Measurements from ENCODE around the gene SCN4A.
"Not testable (repeated sequence)": the region's sequence is repeated elsewhere in the genome, so short reads cannot be mapped to it uniquely, and the experiment has no call there.

SCN4A gene

GRCh38 chr17:63927464-63928171 lies 45.1 kb downstream of the SCN4A start:
- H3K36me3 ChIP-seq (ENCODE audit: control insufficient read depth in 1 of 2, insufficient read depth in 2 of 2, low read length in 2 of 2), result no peaks in the 10 kb centered on the region
- H3K9ac ChIP-seq (ENCODE audit: low read depth in 1 of 2, low read length in 2 of 2), result no peak overlapping the region
- no peaks in the 10 kb centered on the region for H3K9me3 ChIP-seq (ENCODE audit: control insufficient read depth in 1 of 2, low read length in 2 of 2)
- H3K4me3 ChIP-seq (ENCODE audit: low read depth in 1 of 2, low read length in 2 of 2), result no peak overlapping the region
- peaks cover 7 to 9% of the 10 kb centered on the region in 2 donors for H3K4me1 ChIP-seq (ENCODE audit: control insufficient read depth in 1 of 2, insufficient read depth in 2 of 2, low read length in 2 of 2)
- H3K27me3 ChIP-seq (ENCODE audit: control insufficient read depth in 1 of 2, insufficient read depth in 2 of 2, low read length in 2 of 2), result no peaks in the 10 kb centered on the region
- no peak overlapping the region for H3K27ac ChIP-seq (ENCODE audit: low read depth, low read length)

GRCh38 chr17:63926164-63926563 lies 46.6 kb downstream of the SCN4A start:
- H3K4me3 ChIP-seq (ENCODE audit: low read depth in 1 of 2, low read length in 2 of 2), result no peak overlapping the region
- H3K4me1 ChIP-seq (ENCODE audit: control insufficient read depth in 1 of 2, insufficient read depth in 2 of 2, low read length in 2 of 2), result peaks cover under 1 to 6% of the 10 kb centered on the region in 2 donors
- H3K36me3 ChIP-seq (ENCODE audit: control insufficient read depth in 1 of 2, insufficient read depth in 2 of 2, low read length in 2 of 2), result no peaks in the 10 kb centered on the region
- no peaks in the 10 kb centered on the region for H3K27me3 ChIP-seq (ENCODE audit: control insufficient read depth in 1 of 2, insufficient read depth in 2 of 2, low read length in 2 of 2)
- no peaks in the 10 kb centered on the region for H3K9me3 ChIP-seq (ENCODE audit: control insufficient read depth in 1 of 2, low read length in 2 of 2)
- no peak overlapping the region for H3K9ac ChIP-seq (ENCODE audit: low read depth in 1 of 2, low read length in 2 of 2)
- no peak overlapping the region for H3K27ac ChIP-seq (ENCODE audit: low read depth, low read length)

GRCh38 chr17:63925615-63926014 lies 47.1 kb downstream of the SCN4A start:
- H3K36me3 ChIP-seq (ENCODE audit: control insufficient read depth in 1 of 2, insufficient read depth in 2 of 2, low read length in 2 of 2), result no peaks in the 10 kb centered on the region
- H3K4me1 ChIP-seq (ENCODE audit: control insufficient read depth in 1 of 2, insufficient read depth in 2 of 2, low read length in 2 of 2), result peaks cover 0 to 1% of the 10 kb centered on the region in 2 donors
- no peak overlapping the region for H3K27ac ChIP-seq (ENCODE audit: low read depth, low read length)

GRCh38 chr17:63922402-63922801 lies 50.3 kb downstream of the SCN4A start:
- H3K36me3 ChIP-seq (ENCODE audit: control insufficient read depth in 1 of 2, insufficient read depth in 2 of 2, low read length in 2 of 2); H3K27me3 ChIP-seq (ENCODE audit: control insufficient read depth in 1 of 2, insufficient read depth in 2 of 2, low read length in 2 of 2); H3K27ac ChIP-seq (ENCODE audit: low read depth, low read length); H3K4me1 ChIP-seq (ENCODE audit: control insufficient read depth in 1 of 2, insufficient read depth in 2 of 2, low read length in 2 of 2); H3K4me3 ChIP-seq (ENCODE audit: low read depth in 1 of 2, low read length in 2 of 2); H3K9me3 ChIP-seq (ENCODE audit: control insufficient read depth in 1 of 2, low read length in 2 of 2); H3K9ac ChIP-seq (ENCODE audit: low read depth in 1 of 2, low read length in 2 of 2): not testable (repeated sequence)

More at GRCh38 chr17:63925615-63926014, 47.1 kb downstream of the SCN4A start:
- Histone ChIP-seq H3K27me3 (ENCODE audit: control insufficient read depth in 1 of 2, insufficient read depth in 2 of 2, low read length in 2 of 2) (no peaks in the 10 kb centered on the region), H3K9me3 (ENCODE audit: control insufficient read depth in 1 of 2, low read length in 2 of 2) (no peaks in the 10 kb centered on the region), H3K4me3 (ENCODE audit: low read depth in 1 of 2, low read length in 2 of 2) (no peak overlapping the region), H3K9ac (ENCODE audit: low read depth in 1 of 2, low read length in 2 of 2) (no peak overlapping the region)

- H3K36me3 ChIP-seq (ENCODE audit: control insufficient read depth in 1 of 2, insufficient read depth in 2 of 2, low read length in 2 of 2); H3K9ac ChIP-seq (ENCODE audit: low read depth in 1 of 2, low read length in 2 of 2); H3K9me3 ChIP-seq (ENCODE audit: control insufficient read depth in 1 of 2, low read length in 2 of 2); H3K4me1 ChIP-seq (ENCODE audit: control insufficient read depth in 1 of 2, insufficient read depth in 2 of 2, low read length in 2 of 2); H3K4me3 ChIP-seq (ENCODE audit: low read depth in 1 of 2, low read length in 2 of 2); H3K27me3 ChIP-seq (ENCODE audit: control insufficient read depth in 1 of 2, insufficient read depth in 2 of 2, low read length in 2 of 2); H3K27ac ChIP-seq (ENCODE audit: low read depth, low read length): not testable (repeated sequence)
Observed at GRCh38 chr17:63920779-63921178, 51.9 kb downstream of the SCN4A start.

- not testable (repeated sequence) for H3K27ac ChIP-seq (ENCODE audit: low read depth, low read length); H3K36me3 ChIP-seq (ENCODE audit: control insufficient read depth in 1 of 2, insufficient read depth in 2 of 2, low read length in 2 of 2); H3K4me1 ChIP-seq (ENCODE audit: control insufficient read depth in 1 of 2, insufficient read depth in 2 of 2, low read length in 2 of 2); H3K27me3 ChIP-seq (ENCODE audit: control insufficient read depth in 1 of 2, insufficient read depth in 2 of 2, low read length in 2 of 2); H3K4me3 ChIP-seq (ENCODE audit: low read depth in 1 of 2, low read length in 2 of 2); H3K9me3 ChIP-seq (ENCODE audit: control insufficient read depth in 1 of 2, low read length in 2 of 2); H3K9ac ChIP-seq (ENCODE audit: low read depth in 1 of 2, low read length in 2 of 2)
Observed at GRCh38 chr17:63920050-63920449, 52.7 kb downstream of the SCN4A start.

- Histone ChIP-seq H3K27ac (ENCODE audit: low read depth, low read length) (no peak overlapping the region), H3K27me3 (ENCODE audit: control insufficient read depth in 1 of 2, insufficient read depth in 2 of 2, low read length in 2 of 2) (peaks cover 0 to 5% of the 10 kb centered on the region in 2 donors), H3K4me1 (ENCODE audit: control insufficient read depth in 1 of 2, insufficient read depth in 2 of 2, low read length in 2 of 2) (no peaks in the 10 kb centered on the region), H3K9me3 (ENCODE audit: control insufficient read depth in 1 of 2, low read length in 2 of 2) (no peaks in the 10 kb centered on the region), H3K4me3 (ENCODE audit: low read depth in 1 of 2, low read length in 2 of 2) (no peak overlapping the region), H3K36me3 (ENCODE audit: control insufficient read depth in 1 of 2, insufficient read depth in 2 of 2, low read length in 2 of 2) (no peaks in the 10 kb centered on the region), H3K9ac (ENCODE audit: low read depth in 1 of 2, low read length in 2 of 2) (no peak overlapping the region)
Observed at GRCh38 chr17:63919311-63919723, 53.4 kb downstream of the SCN4A start.

GRCh38 chr17:63918789-63919305 lies 53.9 kb downstream of the SCN4A start, which contains the start of gene GH1:
Gene GH1 (minus strand): TSS chr17:63918839. CDS start chr17:63918776, 63 bp downstream.
- not testable (repeated sequence) for H3K27me3 ChIP-seq (ENCODE audit: control insufficient read depth in 1 of 2, insufficient read depth in 2 of 2, low read length in 2 of 2); H3K9ac ChIP-seq (ENCODE audit: low read depth in 1 of 2, low read length in 2 of 2)

GRCh38 chr17:63918305-63918704 lies 54.4 kb downstream of the SCN4A start:
- H3K27ac ChIP-seq (ENCODE audit: low read depth, low read length), result no peak overlapping the region
- H3K4me3 ChIP-seq (ENCODE audit: low read depth in 1 of 2, low read length in 2 of 2), result no peak overlapping the region
- H3K9me3 ChIP-seq (ENCODE audit: control insufficient read depth in 1 of 2, low read length in 2 of 2), result no peaks in the 10 kb centered on the region
- no peak overlapping the region for H3K9ac ChIP-seq (ENCODE audit: low read depth in 1 of 2, low read length in 2 of 2)
- no peaks in the 10 kb centered on the region for H3K36me3 ChIP-seq (ENCODE audit: control insufficient read depth in 1 of 2, insufficient read depth in 2 of 2, low read length in 2 of 2)
- no peaks in the 10 kb centered on the region for H3K4me1 ChIP-seq (ENCODE audit: control insufficient read depth in 1 of 2, insufficient read depth in 2 of 2, low read length in 2 of 2)
- H3K27me3 ChIP-seq (ENCODE audit: control insufficient read depth in 1 of 2, insufficient read depth in 2 of 2, low read length in 2 of 2), result peaks cover 0 to 5% of the 10 kb centered on the region in 2 donors

More at GRCh38 chr17:63918789-63919305, 53.9 kb downstream of the SCN4A start, which contains the start of gene GH1:
- H3K9me3 ChIP-seq (ENCODE audit: control insufficient read depth in 1 of 2, low read length in 2 of 2); H3K27ac ChIP-seq (ENCODE audit: low read depth, low read length); H3K4me3 ChIP-seq (ENCODE audit: low read depth in 1 of 2, low read length in 2 of 2); H3K4me1 ChIP-seq (ENCODE audit: control insufficient read depth in 1 of 2, insufficient read depth in 2 of 2, low read length in 2 of 2); H3K36me3 ChIP-seq (ENCODE audit: control insufficient read depth in 1 of 2, insufficient read depth in 2 of 2, low read length in 2 of 2): not testable (repeated sequence)

GRCh38 chr17:63917646-63918045 lies 55.1 kb downstream of the SCN4A start:
- Histone ChIP-seq H3K4me1 (ENCODE audit: control insufficient read depth in 1 of 2, insufficient read depth in 2 of 2, low read length in 2 of 2) (no peaks in the 10 kb centered on the region), H3K9ac (ENCODE audit: low read depth in 1 of 2, low read length in 2 of 2) (no peak overlapping the region), H3K36me3 (ENCODE audit: control insufficient read depth in 1 of 2, insufficient read depth in 2 of 2, low read length in 2 of 2) (no peaks in the 10 kb centered on the region), H3K9me3 (ENCODE audit: control insufficient read depth in 1 of 2, low read length in 2 of 2) (no peaks in the 10 kb centered on the region), H3K27me3 (ENCODE audit: control insufficient read depth in 1 of 2, insufficient read depth in 2 of 2, low read length in 2 of 2) (peaks cover 0 to 5% of the 10 kb centered on the region in 2 donors), H3K4me3 (ENCODE audit: low read depth in 1 of 2, low read length in 2 of 2) (no peak overlapping the region), H3K27ac (ENCODE audit: low read depth, low read length) (no peak overlapping the region)
